HEK293 (cell line): Measurements from ENCODE around the gene RGL2.

Experiments
- EGR2 ChIP-seq: fragments of 450-650 bp; formaldehyde crosslinking; IDR thresholded peaks from 2 replicates; pipeline ENCODE4 v1.5.1; 2016; ENCODE audit warnings: low read depth, missing biosample characterization, missing genetic modification characterization
- GFI1B ChIP-seq: fragments of 450-650 bp; formaldehyde crosslinking; IDR thresholded peaks from 2 replicates; pipeline ENCODE4 v1.5.1; 2016; ENCODE audit warnings: missing biosample characterization, missing genetic modification characterization
- GLI4 ChIP-seq: fragments of 450-650 bp; formaldehyde crosslinking; IDR thresholded peaks from 2 replicates; pipeline ENCODE4 v1.5.1; 2016; ENCODE audit warnings: missing biosample characterization, missing genetic modification characterization
- GLIS1 ChIP-seq: fragments of 450-650 bp; formaldehyde crosslinking; IDR thresholded peaks from 2 replicates; pipeline ENCODE4 v1.5.1; 2016; ENCODE audit warnings: missing biosample characterization, missing genetic modification characterization
- HOXC10 ChIP-seq: sonication (generic); formaldehyde crosslinking; IDR thresholded peaks from 2 replicates; pipeline ENCODE4 v1.8.1; 2023; ENCODE audit warnings: mild to moderate bottlenecking, missing genetic modification reagents
- IKZF3 ChIP-seq: fragments of 450-650 bp; IDR thresholded peaks from 2 replicates; pipeline ENCODE4 v1.5.0; 2018; ENCODE audit warnings: missing biosample characterization, mild to moderate bottlenecking, missing genetic modification characterization, moderate library complexity
- KLF1 ChIP-seq: fragments of 450-650 bp; formaldehyde crosslinking; IDR thresholded peaks from 2 replicates; pipeline ENCODE4 v1.5.1; 2016; ENCODE audit warnings: missing biosample characterization, missing genetic modification characterization
- REPIN1 ChIP-seq: fragments of 450-650 bp; formaldehyde crosslinking; IDR thresholded peaks from 2 replicates; pipeline ENCODE4 v1.5.1; 2017; ENCODE audit warnings: missing biosample characterization, missing genetic modification characterization, low read depth
- TRIM28 ChIP-seq: IDR thresholded peaks from 2 replicates; pipeline ENCODE4 v1.6.1; 2011; ENCODE audit warnings: low read length, control low read depth, borderline replicate concordance
- WT1 ChIP-seq: fragments of 450-650 bp; formaldehyde crosslinking; IDR thresholded peaks from 2 replicates; pipeline ENCODE4 v1.5.1; 2016; ENCODE audit warnings: missing biosample characterization, missing genetic modification characterization
- YY1 ChIP-seq: fragments of 450-650 bp; formaldehyde crosslinking; IDR thresholded peaks from 2 replicates; pipeline ENCODE4 v1.5.1; 2018; ENCODE audit warnings: missing biosample characterization, missing genetic modification characterization
- YY2 ChIP-seq: fragments of 450-650 bp; formaldehyde crosslinking; IDR thresholded peaks from 2 replicates; pipeline ENCODE4 v1.5.1; 2016; ENCODE audit warnings: missing biosample characterization, missing genetic modification characterization
- ZBTB20 ChIP-seq: fragments of 450-650 bp; formaldehyde crosslinking; IDR thresholded peaks from 2 replicates; pipeline ENCODE4 v1.5.1; 2016; ENCODE audit warnings: missing biosample characterization, missing genetic modification characterization
- ZNF121 ChIP-seq: fragments of 450-650 bp; formaldehyde crosslinking; IDR thresholded peaks from 2 replicates; pipeline ENCODE4 v1.5.1; 2016; ENCODE audit warnings: missing biosample characterization, missing genetic modification characterization
- ZNF311 ChIP-seq: fragments of 450-650 bp; formaldehyde crosslinking; IDR thresholded peaks from 2 replicates; pipeline ENCODE4 v1.5.1; 2017; ENCODE audit warnings: missing biosample characterization, missing genetic modification characterization, borderline replicate concordance
- ZNF335 ChIP-seq: fragments of 450-650 bp; formaldehyde crosslinking; conservative IDR thresholded peaks from 2 replicates; pipeline ENCODE4 v1.5.1; 2016; ENCODE audit warnings: missing biosample characterization, missing genetic modification characterization
- ZNF391 ChIP-seq: fragments of 450-650 bp; formaldehyde crosslinking; IDR thresholded peaks from 2 replicates; pipeline ENCODE4 v1.5.1; 2016; ENCODE audit warnings: low read depth, missing biosample characterization, missing genetic modification characterization, borderline replicate concordance
- ZNF544 ChIP-seq: fragments of 450-650 bp; formaldehyde crosslinking; IDR thresholded peaks from 2 replicates; pipeline ENCODE4 v1.5.0; 2017; ENCODE audit warnings: missing biosample characterization, missing genetic modification characterization
- ZNF658 ChIP-seq: fragments of 450-650 bp; formaldehyde crosslinking; IDR thresholded peaks from 2 replicates; pipeline ENCODE4; 2016; ENCODE audit warnings: missing biosample characterization, missing genetic modification characterization
- ZNF776 ChIP-seq: fragments of 450-650 bp; formaldehyde crosslinking; IDR thresholded peaks from 2 replicates; pipeline ENCODE4 v1.5.0; 2017; ENCODE audit warnings: missing biosample characterization, missing genetic modification characterization, borderline replicate concordance
- ZNF843 ChIP-seq: fragments of 450-650 bp; formaldehyde crosslinking; IDR thresholded peaks from 2 replicates; pipeline ENCODE4 v1.5.1; 2016; ENCODE audit warnings: missing biosample characterization, missing genetic modification characterization
- TF ChIP-seq, protein P1 (sequence below): fragments of 450-650 bp; formaldehyde crosslinking; IDR thresholded peaks from 2 replicates; pipeline ENCODE4 v1.5.1; 2016; ENCODE audit warnings: missing biosample characterization, missing genetic modification characterization, borderline replicate concordance
- TF ChIP-seq, protein P2 (sequence below): fragments of 450-650 bp; formaldehyde crosslinking; IDR thresholded peaks from 2 replicates; pipeline ENCODE4 v1.5.1; 2016; ENCODE audit warnings: missing biosample characterization, missing genetic modification characterization
- TF ChIP-seq, protein P3 (sequence below): sonication (generic); formaldehyde crosslinking; IDR thresholded peaks from 2 replicates; pipeline ENCODE4 v1.8.1; 2022; ENCODE audit warnings: mild to moderate bottlenecking, moderate library complexity, missing genetic modification reagents
- TF ChIP-seq, protein P4 (sequence below): fragments of 450-650 bp; formaldehyde crosslinking; IDR thresholded peaks from 2 replicates; pipeline ENCODE4 v1.5.1; 2016; ENCODE audit warnings: missing biosample characterization, missing genetic modification characterization
- TF ChIP-seq, protein P5 (sequence below): fragments of 450-650 bp; formaldehyde crosslinking; IDR thresholded peaks from 2 replicates; pipeline ENCODE4 v1.5.1; 2016; ENCODE audit warnings: missing biosample characterization, missing genetic modification characterization

The RGL2 gene

DNA sequence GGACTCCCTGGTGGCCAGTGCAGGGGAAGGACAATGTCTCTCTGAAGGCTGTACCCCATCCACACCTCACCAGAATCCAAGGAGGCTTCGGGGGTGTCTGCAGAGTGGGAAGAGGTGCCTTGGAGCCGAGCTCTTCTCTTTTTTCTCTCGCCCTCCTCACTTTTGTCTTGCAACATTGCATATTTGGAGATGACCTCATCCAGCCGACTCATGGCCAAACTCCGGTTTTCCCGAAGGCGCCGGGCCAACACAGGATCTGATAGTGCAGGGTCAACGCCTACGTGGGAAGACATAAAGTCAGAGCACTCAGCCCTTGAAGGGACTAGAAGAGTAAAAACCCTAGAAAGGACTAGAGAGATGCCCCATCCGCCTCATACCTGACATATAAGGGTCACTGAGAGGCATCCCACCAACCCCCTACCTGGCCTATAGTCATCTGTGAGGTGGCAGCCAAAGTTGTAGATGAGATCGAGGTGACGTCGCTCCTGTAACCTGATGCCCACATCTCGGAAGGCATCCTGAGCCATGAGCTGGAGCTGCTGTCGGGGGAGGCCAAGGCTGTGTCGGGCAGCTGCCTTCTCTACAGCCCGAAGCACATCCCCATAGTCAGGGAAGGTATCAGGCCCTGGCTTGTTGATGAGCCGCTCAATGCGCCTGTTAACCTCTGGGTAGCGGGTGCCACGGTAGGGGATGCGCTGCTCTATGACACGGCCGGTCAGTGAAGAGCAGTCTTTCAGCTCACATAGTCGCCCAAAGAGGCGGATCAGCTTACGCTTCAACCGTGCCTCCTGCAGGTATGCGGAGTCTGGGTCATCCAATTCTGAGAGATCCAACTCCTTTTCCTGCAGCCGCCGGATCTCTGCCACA lies 21.8 kb upstream of the RGL2 start (continued):
- TF ChIP-seq ZNF391 (tag by site-specific recombination) (no peak), ZNF335 (tag by site-specific recombination) (peak; percentile 58), IKZF3 (tag by site-specific recombination) (no peak; the same call in 1 of the 2 replicates), KLF1 (tag by site-specific recombination) (no peak), ZNF658 (tag by site-specific recombination) (no peak), GLI4 (no peak), YY2 (no peak), WT1 (tag by site-specific recombination) (peak; percentile 31; the same call in 1 of the 2 replicates), GFI1B (tag by site-specific recombination) (no peak), ZNF776 (tag by site-specific recombination) (no peak), EGR2 (tag by site-specific recombination) (0 out of 2 replicates have a peak, but pooled peaks have one; percentile 33), REPIN1 (tag by site-specific recombination) (0 out of 2 replicates have a peak, but pooled peaks have one; percentile 78), ZNF544 (tag by site-specific recombination) (no peak), ZBTB20 (tag by site-specific recombination) (peak; percentile 64), YY1 (tag by site-specific recombination) (no peak), TRIM28 (no peak), GLIS1 (tag by site-specific recombination) (peak; percentile 64), ZNF843 (tag by site-specific recombination) (peak; percentile 20; the same call in 1 of the 2 replicates), HOXC10 (CRISPR knock-in tag) (no peak), ZNF121 (tag by site-specific recombination) (no peak), ZNF311 (tag by site-specific recombination) (no peak)
- TF ChIP-seq, protein P1, sequence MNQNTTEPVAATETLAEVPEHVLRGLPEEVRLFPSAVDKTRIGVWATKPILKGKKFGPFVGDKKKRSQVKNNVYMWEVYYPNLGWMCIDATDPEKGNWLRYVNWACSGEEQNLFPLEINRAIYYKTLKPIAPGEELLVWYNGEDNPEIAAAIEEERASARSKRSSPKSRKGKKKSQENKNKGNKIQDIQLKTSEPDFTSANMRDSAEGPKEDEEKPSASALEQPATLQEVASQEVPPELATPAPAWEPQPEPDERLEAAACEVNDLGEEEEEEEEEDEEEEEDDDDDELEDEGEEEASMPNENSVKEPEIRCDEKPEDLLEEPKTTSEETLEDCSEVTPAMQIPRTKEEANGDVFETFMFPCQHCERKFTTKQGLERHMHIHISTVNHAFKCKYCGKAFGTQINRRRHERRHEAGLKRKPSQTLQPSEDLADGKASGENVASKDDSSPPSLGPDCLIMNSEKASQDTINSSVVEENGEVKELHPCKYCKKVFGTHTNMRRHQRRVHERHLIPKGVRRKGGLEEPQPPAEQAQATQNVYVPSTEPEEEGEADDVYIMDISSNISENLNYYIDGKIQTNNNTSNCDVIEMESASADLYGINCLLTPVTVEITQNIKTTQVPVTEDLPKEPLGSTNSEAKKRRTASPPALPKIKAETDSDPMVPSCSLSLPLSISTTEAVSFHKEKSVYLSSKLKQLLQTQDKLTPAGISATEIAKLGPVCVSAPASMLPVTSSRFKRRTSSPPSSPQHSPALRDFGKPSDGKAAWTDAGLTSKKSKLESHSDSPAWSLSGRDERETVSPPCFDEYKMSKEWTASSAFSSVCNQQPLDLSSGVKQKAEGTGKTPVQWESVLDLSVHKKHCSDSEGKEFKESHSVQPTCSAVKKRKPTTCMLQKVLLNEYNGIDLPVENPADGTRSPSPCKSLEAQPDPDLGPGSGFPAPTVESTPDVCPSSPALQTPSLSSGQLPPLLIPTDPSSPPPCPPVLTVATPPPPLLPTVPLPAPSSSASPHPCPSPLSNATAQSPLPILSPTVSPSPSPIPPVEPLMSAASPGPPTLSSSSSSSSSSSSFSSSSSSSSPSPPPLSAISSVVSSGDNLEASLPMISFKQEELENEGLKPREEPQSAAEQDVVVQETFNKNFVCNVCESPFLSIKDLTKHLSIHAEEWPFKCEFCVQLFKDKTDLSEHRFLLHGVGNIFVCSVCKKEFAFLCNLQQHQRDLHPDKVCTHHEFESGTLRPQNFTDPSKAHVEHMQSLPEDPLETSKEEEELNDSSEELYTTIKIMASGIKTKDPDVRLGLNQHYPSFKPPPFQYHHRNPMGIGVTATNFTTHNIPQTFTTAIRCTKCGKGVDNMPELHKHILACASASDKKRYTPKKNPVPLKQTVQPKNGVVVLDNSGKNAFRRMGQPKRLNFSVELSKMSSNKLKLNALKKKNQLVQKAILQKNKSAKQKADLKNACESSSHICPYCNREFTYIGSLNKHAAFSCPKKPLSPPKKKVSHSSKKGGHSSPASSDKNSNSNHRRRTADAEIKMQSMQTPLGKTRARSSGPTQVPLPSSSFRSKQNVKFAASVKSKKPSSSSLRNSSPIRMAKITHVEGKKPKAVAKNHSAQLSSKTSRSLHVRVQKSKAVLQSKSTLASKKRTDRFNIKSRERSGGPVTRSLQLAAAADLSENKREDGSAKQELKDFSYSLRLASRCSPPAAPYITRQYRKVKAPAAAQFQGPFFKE, result no peak; the same call in 1 of the 2 replicates
- TF ChIP-seq, protein P2, sequence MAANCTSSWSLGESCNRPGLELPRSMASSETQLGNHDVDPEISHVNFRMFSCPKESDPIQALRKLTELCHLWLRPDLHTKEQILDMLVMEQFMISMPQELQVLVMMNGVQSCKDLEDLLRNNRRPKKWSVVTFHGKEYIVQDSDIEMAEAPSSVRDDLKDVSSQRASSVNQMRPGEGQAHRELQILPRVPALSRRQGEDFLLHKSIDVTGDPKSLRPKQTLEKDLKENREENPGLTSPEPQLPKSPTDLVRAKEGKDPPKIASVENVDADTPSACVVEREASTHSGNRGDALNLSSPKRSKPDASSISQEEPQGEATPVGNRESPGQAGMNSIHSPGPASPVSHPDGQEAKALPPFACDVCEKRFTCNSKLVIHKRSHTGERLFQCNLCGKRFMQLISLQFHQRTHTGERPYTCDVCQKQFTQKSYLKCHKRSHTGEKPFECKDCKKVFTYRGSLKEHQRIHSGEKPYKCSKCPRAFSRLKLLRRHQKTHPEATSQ (tag by site-specific recombination), result 0 out of 2 replicates have a peak, but pooled peaks have one; percentile 19
- TF ChIP-seq, protein P3, sequence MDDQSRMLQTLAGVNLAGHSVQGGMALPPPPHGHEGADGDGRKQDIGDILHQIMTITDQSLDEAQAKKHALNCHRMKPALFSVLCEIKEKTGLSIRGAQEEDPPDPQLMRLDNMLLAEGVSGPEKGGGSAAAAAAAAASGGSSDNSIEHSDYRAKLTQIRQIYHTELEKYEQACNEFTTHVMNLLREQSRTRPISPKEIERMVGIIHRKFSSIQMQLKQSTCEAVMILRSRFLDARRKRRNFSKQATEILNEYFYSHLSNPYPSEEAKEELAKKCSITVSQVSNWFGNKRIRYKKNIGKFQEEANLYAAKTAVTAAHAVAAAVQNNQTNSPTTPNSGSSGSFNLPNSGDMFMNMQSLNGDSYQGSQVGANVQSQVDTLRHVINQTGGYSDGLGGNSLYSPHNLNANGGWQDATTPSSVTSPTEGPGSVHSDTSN (CRISPR knock-in tag), result no peak
- TF ChIP-seq, protein P4, sequence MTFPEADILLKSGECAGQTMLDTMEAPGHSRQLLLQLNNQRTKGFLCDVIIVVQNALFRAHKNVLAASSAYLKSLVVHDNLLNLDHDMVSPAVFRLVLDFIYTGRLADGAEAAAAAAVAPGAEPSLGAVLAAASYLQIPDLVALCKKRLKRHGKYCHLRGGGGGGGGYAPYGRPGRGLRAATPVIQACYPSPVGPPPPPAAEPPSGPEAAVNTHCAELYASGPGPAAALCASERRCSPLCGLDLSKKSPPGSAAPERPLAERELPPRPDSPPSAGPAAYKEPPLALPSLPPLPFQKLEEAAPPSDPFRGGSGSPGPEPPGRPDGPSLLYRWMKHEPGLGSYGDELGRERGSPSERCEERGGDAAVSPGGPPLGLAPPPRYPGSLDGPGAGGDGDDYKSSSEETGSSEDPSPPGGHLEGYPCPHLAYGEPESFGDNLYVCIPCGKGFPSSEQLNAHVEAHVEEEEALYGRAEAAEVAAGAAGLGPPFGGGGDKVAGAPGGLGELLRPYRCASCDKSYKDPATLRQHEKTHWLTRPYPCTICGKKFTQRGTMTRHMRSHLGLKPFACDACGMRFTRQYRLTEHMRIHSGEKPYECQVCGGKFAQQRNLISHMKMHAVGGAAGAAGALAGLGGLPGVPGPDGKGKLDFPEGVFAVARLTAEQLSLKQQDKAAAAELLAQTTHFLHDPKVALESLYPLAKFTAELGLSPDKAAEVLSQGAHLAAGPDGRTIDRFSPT (tag by site-specific recombination), result no peak; the same call in 1 of the 2 replicates
- TF ChIP-seq, protein P5, sequence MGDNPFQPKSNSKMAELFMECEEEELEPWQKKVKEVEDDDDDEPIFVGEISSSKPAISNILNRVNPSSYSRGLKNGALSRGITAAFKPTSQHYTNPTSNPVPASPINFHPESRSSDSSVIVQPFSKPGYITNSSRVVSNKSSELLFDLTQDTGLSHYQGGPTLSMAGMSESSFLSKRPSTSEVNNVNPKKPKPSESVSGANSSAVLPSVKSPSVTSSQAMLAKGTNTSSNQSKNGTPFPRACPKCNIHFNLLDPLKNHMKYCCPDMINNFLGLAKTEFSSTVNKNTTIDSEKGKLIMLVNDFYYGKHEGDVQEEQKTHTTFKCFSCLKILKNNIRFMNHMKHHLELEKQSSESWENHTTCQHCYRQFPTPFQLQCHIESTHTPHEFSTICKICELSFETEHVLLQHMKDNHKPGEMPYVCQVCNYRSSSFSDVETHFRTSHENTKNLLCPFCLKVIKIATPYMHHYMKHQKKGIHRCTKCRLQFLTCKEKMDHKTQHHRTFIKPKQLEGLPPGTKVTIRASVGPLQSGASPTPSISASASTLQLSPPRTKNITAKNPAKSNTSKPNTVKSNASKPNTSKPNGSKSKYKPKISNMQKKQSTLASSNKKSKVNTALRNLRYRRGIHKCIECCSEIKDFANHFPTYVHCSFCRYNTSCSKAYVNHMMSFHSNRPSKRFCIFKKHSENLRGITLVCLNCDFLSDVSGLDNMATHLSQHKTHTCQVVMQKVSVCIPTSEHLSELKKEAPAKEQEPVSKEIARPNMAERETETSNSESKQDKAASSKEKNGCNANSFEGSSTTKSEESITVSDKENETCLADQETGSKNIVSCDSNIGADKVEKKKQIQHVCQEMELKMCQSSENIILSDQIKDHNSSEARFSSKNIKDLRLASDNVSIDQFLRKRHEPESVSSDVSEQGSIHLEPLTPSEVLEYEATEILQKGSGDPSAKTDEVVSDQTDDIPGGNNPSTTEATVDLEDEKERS (tag by site-specific recombination), result no peak; the same call in 1 of the 2 replicates
